Smooth muscle cell of the brain vasculature (primary cell): ENCODE results near the gene CASK.
"Not testable (repeated sequence)": the region's sequence is repeated elsewhere in the genome, so short reads cannot be mapped to it uniquely, and the experiment has no call there.

Source experiments
- DNase-seq: peaks from one replicate; pipeline ENCODE4 v3.0.0-alpha.2; 2012; ENCODE audit warnings: low read depth, low spot score

CASK gene

DNA sequence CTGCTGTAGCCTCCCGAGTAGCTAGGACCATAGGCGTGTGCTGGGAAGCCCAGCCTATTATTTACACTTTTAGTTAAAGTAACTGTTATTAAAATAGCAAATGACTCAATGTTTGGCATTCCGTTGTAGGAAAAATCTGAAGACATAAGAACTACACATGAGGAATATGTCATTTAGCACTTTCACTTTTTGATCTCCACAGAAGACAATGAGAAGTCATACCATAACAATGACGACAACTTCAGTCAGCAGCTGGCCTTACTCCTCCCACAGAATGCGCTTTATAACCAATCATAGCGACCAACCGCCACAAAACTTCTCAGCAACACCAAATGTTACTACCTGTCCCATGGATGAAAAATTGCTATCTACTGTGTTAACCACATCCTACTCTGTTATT lies 227.9 kb downstream of the CASK start:
- DNase-seq, result no peak

DNA sequence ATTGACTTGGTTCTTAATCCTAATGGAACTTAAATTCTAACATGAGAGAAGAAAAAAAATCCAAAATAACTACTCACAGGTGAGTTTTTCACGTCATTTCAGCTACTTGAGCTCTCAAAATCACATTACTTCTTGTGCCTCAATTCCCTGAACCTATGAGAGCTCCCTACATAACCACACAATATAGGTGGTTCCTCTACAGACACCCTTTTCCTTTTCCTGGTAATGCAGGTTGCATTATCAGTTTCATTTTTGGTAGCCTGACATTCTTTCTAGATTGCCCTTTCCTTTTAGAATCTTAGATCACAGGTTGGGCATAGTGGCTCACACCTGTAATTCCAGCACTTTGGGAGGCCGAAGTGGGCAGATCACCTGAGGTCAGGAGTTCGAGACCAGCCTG lies 230.3 kb downstream of the CASK start:
- DNase-seq, result no peak

DNA sequence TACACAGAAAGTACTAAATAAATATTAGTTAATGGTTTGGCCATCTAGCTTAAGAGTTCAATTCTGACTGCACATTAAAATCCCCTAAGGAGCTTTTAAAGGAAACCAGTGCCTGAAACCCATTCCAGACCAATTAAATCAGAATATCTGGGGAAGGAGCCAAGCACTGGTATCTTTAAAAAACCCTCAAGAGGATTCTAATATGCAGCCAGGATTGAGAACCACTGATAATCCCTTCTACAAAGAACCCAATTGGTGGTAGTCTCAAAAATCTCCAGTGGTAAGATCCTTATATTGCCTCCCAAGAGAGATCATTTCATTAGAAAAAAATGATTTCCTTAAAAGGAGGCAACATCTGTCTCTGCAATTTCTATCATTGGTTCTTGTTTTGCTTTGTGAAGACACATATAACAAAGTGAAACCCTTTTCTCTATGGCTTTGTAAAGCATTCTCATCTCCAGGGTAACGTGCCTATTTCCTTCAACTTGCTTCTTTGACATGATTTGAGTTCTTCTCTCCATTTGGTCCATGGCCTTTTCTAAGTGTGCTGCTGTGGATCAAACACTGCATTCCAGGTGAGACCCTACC lies 231.1 kb downstream of the CASK start:
- no peak for DNase-seq

DNA sequence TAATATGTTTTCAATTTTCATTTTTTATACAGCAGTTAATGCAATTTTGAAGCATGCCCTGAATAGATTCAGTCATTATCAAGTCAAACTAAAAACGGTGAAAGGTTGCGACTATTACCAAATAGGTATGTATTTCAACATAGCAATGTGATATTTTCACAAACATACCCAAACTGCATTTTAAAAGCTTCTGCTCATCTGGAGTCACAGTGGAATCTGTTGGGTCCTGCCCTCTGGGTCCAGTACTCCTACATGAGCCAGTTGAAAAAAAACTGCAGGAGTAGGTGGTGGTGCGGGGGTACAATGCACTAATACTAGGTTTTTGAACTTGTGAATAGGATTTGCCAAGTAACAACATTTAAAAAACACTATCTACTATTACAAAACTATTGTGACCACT lies 233.6 kb downstream of the CASK start:
- no peak for DNase-seq

DNA sequence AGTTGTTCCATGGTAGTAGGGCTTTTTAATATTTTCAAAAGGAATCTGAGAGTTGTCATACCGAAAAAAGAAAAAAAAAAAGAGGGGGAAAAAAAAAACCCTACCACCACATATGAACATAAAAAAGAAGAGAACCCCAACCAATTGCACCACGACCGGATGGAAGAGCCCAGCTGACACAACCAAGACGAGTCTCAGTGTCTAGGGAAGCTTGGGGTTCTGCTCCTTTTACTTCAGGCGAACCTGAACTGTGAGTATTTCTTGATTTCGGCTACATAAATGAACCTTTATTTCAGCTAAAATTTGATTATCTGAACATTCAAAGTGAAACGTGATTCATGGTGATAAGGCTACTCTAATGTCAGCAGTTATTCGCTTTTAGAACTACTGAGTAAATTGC lies 234.5 kb downstream of the CASK start, which contains the start of gene GPR34:
TSS of gene GPR34 (plus strand) at position 139 of the 400 bp plus-strand sequence. CDS start 6,661 bp downstream, outside the sequence.
- DNase-seq, result no peak

DNA sequence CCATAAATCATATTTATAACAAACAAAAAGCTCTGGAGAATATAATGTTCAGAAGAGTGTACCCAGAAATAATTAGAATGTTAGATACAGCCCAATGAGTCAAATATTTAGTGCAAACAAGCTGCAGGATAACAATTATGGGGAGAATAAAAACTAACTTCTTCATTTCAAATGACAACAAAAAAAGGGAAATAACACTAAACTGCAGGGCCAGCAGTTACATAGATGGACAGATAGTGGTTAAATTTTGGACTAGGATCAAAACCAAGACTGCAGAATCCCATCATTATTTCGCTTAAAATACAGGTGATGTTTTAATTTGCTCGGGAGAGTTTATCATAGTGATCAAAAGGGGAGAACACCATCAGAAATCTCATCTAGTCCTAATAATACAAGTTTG lies 235.2 kb downstream of the CASK start:
- no peak for DNase-seq

DNA sequence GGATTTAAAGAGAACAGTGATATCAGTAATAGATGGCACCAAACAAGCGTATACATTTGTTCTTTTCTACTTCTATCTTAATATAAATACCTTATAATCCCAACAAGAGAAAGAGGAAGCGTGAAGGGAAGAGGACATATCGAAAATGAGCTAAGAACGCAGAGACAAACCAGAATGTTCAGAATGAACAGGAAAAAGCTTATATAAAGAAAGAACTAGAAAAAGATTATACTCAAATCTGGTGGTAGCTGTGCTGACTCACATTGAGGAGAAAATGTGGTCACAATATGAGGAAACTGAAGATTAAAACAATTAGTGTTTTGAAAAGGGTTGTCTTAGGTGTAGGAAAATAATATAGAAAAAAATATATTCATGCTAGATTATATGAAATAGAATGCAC lies 236.6 kb downstream of the CASK start:
- DNase-seq, result no peak

DNA sequence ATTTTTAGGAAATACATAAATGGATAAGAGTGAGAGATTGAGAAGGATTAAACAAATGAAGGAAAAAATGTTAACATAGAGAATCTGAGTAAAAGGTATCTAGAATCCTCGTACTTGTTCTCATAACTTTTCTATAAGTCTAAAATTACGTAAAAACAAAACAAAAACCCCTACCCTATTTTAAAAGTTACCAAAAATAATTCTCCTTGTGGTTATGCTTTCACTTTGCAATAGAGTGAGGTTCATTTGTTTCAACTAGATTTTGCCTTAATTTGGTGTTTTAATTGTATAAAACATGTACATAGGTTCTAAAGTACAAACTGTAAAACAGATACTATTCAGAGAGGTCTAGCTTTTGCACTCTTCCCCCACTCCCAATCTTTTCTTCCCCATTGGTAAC lies 238.4 kb downstream of the CASK start:
- no peak for DNase-seq

DNA sequence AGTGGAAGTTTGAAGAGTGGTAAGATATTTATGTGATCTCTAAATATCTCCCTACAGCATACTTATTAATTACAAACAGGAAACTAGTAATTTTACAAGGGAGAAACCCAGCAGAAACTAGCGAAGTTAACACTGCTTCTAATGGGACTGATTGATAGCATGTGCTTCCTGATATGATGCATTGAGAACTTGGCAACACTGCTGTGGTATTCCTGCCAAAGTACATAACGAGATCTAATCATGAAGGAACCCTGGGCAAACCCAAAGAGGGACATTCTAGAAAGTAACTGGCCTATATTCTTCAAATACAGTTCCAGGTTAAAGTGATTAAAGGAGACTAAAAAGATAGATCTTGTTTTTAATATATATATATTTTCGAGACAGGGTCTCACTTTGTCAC lies 239.2 kb downstream of the CASK start:
- DNase-seq, result no peak

DNA sequence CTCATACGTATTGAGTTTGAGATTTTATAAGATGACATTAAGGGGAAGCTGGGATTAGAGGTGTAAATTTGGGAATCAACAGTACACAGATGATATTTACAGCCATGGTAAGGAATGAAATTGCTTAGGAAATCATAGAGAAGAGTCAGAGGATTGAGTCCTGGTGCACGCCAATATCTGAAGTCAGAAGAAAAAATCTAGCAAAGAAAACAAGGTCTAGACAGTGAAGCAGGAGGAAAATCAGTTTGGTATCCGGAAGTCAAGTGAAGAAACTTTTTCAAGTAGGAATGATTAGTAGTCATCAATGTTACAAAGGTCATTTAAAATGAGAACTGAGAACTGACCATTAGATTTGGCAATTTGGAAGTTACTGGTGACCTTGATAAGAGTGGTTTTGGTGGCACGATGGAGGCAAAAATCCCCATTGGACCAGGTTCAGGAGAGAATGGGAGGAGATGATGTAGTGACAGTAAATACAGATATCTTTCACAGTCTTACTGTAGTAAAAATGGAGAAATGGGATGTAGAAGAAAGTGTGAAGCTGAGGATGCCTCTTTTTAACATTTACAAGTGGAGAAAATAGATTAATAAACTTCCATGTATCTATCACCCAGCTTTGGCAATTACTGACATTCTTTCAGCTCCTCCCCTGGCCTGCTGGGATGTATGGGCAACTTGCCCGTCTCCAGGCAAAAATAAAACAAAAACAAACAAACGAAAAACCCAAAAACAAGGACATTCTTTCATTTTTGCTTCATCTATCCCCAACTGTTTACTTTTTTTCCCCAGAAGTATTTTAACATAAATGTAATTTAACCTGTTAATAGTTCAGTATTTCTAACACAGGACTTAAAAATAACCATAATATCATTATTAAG lies 245.9 kb downstream of the CASK start:
- no peak for DNase-seq

DNA sequence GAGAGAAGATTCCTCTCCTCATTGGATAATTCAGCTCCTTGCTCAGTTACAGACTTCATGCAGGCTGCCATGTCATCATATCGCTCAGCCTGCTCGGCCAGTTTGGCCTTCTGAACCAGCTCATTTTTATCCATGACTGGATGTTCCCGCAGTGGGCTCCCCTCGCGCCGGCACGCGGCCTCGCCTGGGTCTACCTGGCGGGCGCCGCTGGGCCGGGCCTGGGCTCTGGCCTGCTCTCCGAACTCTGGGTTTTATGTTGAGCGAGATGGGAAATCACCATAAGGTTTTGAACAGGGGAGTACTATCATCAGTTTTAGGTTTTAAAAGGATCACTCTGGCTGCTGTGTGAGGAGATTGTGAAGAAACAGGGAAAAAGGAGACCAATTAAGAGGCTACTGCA lies 247.0 kb downstream of the CASK start:
- not testable (repeated sequence) for DNase-seq

DNA sequence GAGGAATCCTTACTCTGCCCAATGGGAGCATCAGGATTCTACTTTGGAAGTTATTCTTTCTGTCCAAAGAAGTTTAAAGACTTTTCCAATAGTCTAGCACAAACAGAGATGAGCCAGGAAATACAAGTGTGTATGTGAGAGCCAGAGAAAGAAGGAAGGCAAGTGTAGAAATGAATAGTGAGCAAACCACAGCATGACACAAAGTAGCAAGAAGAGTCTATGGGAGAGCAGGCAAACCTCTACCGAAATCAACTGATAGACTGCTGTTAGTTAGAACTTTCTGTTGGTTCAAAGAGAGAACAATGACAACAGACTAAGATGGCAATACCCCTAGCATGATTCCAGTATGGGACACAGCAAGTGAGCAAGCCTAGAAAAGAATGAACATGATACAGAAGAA lies 250.7 kb downstream of the CASK start:
- no peak for DNase-seq

DNA sequence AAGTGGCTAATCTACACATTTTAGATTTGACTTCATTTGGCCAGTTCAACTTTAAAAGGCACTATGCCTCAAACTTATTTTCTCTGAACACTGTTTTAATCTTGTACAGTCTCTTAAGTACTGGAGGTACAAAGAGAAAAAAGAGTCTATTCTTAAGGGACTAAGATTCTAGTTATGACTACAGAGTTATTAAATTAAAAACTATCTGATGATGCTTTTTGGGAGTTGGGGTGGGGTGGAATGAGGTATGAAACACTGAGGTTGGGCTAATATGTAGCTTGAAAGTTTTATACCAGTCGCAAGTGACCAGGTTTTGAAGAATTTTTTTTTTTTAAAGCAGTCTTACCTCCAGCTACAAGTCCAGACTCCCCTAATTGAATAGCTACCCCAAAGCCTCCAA lies 252.3 kb downstream of the CASK start:
- no peak for DNase-seq

DNA sequence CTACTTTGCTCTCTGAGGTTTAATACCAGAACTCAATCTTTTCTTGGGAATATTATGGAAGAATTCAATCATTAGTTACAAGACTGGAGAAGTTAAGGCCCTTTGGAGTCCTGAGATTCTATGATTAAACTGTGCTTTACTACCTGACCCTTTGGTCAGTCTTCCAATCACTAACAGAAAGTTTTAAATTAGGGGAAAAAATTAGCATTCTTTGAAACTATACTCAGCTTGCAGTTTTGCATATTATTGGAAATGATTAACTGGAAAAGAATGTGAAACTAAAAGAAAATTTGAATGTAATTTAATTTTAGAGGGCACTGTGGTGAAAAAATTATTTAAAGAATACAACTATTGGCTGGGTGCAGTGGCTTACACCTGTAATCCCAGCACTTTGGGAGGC lies 253.2 kb downstream of the CASK start:
- DNase-seq, result no peak

DNA sequence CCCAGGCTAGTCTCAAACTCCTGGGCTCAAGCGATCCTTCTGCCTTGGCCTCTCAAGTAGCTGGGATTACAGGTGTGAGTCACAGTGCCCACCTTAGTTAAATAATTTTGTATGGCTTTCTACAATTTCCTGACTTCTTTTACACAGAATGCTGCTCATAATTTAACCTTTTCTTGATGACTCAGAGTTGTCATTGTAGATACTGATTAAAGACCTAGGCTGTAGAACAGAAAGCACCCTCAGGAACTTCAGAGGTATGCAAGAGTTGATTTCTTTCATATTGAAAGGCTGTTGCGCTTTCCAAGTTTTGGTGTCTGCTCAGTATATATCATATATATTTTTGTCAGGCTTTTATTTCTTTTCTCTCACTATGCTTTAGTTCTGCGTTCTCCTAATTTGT lies 255.7 kb downstream of the CASK start:
- no peak for DNase-seq

DNA sequence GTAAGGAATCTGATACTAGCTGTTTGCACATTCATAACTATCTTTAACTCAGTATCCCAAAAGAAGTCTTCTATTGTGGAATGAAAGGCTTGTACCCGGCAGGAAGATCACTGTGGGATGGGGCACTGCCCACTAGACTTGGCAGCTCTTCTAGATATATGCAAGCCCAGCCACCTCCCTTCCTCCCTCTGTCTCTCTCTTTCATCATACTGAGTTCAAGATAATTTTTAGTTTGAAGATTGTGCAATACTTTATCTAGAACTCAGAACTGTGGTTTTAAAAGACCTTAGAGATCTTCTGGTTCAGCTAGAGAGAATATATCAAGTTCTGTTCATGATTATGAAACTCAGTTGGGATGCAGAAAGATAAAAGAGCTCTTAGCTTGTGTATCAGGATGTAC lies 257.1 kb downstream of the CASK start:
- DNase-seq, result no peak

DNA sequence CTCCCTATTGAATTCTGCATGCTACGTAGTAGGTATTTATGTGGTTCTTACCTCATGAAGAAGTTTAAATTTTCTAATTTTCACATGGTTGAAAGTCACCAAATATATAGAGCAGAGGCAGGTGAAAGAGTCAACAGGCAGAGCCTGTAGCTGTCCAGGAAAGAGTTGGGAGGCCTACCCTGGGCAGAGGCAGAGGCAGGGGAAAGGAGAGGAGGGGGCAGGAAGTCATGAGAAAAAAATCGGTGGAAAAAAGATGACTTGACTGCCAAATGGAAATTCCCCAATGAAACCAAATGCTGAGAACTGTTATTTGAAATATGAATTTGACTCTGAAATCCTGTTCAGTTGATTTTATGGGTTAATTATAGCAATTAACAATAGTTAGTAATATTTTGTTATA lies 257.7 kb downstream of the CASK start:
- no peak for DNase-seq

DNA sequence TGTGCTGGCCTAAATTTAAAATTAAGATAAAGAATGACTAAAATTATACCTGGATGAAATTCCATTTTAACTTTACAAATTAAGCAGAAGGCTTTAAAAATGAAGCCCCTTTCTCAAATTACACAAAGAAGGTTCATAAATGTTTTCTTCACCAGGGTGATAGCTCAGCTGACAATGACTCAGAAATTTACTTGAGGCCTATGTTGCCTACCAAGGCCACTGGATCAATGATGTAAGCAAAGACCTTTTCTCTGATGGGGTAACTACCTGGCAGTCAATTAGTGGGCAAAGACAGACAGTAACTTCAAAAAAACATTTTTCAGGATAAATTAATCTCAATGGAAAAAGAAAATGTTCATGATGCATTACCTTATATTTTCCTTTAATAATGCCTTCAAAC lies 258.4 kb downstream of the CASK start:
- DNase-seq, result no peak

DNA sequence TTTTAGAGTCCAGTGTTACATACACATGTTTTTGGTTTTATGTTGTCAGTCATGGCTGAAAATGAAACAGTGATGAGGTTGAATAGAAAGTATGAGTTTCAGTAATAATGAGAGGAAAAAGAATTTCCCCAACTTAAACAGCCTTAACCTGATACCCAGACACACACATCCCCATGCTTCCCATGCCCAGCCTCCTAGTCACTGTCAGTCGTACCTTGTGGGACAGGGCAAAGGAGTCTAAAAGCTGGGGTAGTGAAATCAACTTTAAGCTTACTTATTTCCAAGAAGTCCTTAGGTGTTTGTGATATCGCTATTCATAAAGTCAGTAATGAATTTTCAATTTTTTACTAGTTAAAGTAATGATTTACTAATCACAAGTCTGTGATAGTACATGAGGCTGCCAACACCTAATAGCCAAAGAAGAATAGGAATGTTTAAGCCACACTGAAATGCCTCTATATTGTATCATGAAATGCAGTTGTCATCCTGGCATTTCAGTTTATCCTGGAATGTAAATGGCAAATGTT lies 258.9 kb downstream of the CASK start:
- DNase-seq, result no peak

DNA sequence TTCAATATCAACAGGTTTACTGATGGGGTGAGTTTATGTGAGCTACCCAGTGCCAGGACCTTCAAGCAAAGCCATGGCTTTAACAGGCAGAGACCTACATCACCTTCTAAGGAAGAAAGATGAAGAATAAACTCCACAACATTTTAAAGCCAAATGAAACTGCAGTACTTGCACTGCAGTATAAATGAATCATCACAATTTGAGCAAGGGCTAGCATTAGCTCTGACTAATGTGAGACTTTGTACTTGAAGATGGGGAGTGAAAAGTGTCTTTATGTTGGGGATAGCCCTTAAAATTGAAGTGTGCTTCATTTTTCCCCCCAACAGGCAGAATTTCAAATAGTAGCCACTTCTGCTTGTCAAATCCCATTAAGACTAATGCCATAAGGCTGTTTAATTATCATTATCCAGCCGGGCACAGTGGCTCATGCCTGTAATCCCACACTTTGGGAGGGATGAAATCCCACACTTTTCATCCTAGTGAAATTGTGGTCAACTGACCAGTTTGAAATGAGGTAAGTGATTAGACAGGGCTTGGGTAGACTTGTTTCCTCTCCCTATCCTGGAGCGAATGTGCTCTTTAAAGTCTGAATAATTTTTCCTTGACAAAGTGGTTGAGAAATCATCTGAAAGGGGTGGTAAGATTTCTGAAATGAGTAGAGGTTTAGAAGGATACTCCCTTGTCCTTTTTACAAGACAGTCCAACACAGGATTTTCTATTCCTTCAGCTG lies 261.8 kb downstream of the CASK start:
- no peak for DNase-seq

DNA sequence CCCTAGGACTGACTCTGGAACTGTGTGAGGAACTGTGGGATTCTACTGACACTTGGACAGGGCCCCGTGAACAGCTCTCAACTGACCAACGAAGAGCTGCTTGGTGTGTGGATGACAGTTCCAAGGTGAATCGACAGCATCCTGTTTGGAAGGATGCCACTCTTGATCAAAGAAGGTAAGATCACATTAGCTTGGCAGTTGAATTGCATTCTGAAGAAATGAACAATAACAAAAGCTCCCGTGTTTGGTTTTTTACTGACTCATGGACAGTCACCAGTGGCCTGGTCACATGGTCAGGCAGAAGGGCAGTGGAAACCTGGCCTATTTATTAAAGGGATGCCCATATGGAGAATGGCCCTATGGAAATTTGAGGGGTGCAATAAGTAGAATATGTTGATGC lies 267.7 kb downstream of the CASK start:
- DNase-seq, result no peak

DNA sequence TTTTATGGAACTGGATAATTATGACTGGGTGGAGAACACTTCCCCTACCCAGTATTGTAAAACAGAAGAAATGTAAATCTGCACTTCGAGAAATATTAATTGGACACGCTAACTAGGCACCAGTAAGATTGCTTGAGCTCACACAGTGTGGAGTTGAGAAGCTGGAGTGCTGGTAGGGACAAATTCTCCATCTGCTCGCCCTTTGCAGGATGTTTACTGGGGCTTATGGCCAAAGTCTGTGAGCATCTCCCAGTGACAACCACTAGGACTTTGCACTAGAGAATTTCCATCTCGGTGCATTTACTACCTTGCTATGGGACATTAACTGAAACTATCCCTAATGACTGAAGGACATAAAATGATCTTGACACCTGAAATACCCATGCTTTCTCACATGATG lies 268.3 kb downstream of the CASK start:
- DNase-seq, result no peak
